HG03575 (cell line): ENCODE measurements around the gene BHLHA15.
A peak's percentile ranks its signal among the peaks of the same experiment; 100 is the strongest.

ENCODE experiments used
- ATAC-seq: cut with Tn5 transposase; IDR thresholded peaks from one replicate; pipeline ENCODE4 v1.9.1; 2021; ENCODE audit not compliant: unreplicated experiment, insufficient number of reproducible peaks, low FRiP score; ENCODE audit errors: extremely low read depth

The BHLHA15 gene

DNA sequence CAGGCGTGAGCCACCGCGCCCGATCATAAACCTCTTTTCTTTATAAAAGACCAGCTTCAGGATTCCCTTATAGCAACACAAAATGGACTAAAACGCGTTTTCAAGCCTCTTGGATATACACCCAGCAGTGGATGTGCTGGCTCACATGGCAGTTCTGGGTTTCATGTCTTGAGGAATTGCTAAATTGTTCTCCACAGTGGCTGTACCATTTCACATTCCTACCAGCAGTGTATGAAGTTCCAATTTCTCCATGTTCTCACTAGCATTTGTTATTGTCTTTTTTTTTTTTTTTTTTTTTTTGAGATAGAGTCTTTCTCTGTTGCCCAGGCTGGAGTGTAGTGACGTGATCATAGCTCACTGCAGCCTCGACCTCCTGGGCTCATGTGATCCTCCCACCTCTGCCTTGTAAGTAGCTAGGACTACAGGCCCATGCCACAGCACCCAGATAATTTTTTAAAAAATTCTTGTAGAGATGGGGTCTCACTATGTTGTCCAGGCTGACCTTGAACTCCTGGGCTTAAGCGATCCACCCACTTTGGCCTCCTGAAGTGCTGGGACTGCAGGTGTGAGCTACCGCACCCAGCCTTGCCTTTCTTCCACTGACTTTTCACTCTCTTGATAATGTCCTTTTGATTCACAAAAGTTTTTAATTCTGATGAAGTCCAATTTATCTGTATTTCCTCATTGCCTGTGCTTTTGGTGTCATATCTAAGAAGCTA is 23.3 kb downstream of the BHLHA15 start:
- no peak for ATAC-seq

DNA sequence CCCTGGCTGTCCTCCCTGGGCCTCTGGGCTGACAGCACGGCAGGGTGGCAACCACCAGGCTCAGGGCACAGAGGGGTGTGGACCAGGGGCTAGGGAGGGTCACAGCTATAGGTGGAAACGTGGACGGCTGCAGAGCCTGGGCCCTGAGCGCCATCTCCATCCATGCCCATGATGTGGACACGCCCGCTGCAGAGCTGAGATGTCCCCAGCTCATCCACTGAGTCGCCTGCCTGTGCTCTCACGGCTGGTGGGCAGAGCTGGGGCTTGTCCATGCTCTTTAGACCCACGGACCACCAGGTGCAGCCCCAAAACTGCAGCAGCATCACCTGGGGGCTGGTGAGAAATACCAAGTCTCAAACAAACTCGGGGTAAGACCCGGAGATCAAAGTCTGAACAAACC is 24.7 kb downstream of the BHLHA15 start:
- ATAC-seq, result no peak

- no peak for ATAC-seq
These were observed 25.3 kb downstream of the BHLHA15 start for GRCh38 chr7:98236355-98237185.

DNA sequence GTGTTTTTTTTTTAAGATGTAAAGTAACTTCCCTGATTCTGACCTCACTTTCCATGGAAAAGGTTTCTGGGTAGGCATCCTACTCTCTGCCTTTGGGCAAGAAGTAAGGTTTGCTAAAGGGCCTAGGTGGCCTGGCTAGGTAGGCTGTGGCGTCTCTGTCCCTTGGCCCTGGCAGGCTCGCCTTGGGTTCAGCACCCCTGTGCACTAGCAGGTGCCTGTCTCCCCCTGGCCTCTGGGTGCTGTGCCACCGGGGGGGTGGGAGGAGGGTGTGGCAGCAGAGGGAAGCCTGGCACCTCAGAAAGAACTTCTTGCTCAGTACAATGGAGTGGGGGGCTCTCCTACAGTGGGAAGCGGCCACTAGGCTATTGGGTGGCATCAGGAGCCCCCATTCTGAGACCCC is 26.8 kb downstream of the BHLHA15 start:
- ATAC-seq, result no peak

- ATAC-seq, result no peak
These were observed 27.7 kb downstream of the BHLHA15 start for GRCh38 chr7:98238976-98239375.

DNA sequence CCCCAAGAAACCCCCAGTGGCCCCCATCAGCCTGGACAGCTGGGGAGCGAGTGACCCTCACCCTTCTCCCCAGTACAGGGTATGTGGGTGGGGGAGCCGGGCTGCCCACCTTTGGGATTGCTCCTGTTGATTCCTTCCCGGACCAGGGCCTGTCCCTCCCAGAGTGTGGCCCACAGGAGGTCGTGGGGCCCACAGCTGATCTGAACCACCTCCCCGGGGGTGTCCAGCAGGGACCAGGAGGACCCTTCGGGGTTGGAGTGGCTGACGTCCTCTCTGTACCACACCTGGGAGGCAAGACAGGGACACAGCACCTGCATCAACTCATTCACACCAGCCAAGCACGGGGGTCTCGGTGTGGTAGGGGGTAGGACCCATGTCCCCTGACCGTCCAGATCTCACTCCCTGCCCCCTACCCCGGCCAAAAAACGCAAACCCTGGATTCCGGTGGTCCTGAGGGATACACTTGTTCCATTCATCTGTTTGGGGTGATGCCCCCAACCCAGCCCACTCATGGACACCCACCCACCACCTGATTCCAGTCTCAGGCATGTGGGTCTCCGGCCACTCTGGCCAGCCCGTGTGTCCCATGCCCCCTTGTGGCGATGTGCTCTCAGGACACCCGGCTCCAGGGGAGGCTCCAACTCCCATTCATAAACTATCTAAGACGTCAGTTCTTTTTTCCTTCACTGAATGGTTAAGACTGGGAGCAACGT is 29.9 kb downstream of the BHLHA15 start:
- no peak for ATAC-seq

- ATAC-seq, result no peak
These were observed 30.5 kb downstream of the BHLHA15 start for GRCh38 chr7:98241674-98242241.

- no peak for ATAC-seq
These were observed 31.1 kb downstream of the BHLHA15 start for GRCh38 chr7:98242342-98242741.

DNA sequence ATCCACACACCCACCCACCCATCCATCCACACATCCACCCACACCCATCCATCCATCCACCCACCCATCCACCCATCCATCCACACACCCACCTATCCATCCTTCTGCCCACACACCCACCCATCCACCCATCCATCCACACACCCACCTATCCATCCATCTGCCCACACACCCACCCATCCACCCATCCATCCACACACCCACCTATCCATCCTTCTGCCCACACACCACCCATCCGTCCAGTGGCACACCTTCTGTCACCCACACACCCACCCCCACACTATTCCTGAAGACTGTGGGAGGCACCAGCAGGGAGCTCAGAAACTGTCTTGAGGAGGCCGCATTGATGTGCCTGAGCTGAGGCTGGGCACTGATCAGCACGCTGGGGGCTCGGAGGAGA is 31.7 kb downstream of the BHLHA15 start:
- no peak for ATAC-seq

DNA sequence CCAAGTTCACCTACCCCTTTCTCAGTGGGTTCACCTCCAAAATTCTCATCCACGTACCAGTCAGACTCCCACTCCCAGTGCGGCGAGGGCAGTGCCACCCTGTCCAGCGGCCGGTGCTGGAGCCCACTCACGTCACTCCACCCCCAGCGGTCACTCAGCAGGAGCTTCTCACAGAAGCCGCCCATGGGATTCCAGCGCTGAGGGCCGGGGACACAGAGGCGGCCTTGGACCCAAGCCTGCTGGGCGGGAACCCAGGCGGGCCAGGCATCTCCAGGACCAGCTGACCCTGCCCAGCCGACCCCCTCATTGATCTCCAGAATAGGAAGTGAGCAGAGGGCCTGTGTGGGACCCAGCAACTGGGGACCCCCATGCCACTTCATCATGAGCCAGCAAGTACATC is 33.6 kb downstream of the BHLHA15 start:
- ATAC-seq, result no peak

DNA sequence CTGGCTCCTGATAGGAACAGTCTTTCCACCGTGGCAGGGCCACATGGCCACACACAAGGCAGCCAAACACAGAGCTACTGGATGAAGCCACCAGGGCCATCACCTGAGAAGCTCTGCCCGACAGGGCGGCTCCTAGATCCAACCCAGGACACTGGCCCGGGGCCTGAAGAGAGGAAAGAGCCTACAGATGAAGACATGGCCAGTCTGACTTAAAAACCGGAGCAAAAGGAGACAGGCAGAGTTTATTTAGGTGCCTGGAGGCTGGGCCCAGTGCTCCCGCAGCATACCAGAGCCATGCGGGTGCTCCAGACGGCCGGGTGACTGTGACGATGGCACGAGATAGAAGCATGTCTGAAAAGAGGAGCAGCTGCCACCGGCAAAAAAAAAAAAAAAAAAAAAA is 36.9 kb downstream of the BHLHA15 start:
- ATAC-seq, result no peak

- ATAC-seq, result no peak
These were observed 37.9 kb downstream of the BHLHA15 start for GRCh38 chr7:98249106-98249505.

DNA sequence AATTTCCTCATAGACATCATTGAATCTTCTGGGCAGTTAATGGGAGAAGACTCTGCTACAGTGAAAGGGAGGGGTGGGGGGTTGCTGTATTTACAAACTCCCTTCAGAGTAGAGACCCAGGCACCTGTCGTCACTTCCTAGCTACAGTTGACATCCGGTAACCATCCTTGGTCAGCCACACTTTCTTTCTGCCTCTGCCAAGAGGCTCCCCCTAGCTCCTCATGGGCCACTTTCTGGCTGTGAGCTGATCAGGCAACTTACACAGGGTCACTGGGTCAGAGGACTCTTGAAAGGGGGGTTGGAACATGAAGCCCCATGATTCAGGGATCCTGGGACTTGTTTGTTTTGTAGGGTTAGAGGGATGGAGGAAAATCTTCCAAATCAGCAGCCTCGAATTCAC is 39.5 kb downstream of the BHLHA15 start:
- no peak for ATAC-seq

DNA sequence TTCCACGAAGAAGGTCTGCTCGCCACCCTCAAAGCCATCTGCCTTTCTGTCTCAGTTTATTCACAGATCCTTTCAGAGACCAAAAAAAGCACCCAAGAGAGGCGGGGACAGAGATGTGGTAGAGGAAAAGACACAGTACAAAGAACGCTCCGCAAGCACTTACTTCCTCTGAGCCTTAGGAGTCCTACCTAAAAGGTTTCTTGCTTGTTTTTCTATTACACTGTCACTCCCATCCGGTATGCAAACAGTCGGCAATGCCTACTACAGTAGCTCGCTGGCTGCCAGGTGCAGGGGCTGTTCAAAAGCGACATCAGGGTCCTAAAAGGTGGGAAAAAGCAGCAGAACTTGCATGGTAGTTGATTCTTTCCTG is 40.0 kb downstream of the BHLHA15 start:
- ATAC-seq, result peak; percentile 24

- peak; percentile 78 for ATAC-seq
These were observed 40.6 kb downstream of the BHLHA15 start, which contains the start of gene TECPR1 for GRCh38 chr7:98251601-98252424. TECPR1 (minus strand) TSS chr7:98252232; CDS start chr7:98246146, 6,086 bp downstream.

DNA sequence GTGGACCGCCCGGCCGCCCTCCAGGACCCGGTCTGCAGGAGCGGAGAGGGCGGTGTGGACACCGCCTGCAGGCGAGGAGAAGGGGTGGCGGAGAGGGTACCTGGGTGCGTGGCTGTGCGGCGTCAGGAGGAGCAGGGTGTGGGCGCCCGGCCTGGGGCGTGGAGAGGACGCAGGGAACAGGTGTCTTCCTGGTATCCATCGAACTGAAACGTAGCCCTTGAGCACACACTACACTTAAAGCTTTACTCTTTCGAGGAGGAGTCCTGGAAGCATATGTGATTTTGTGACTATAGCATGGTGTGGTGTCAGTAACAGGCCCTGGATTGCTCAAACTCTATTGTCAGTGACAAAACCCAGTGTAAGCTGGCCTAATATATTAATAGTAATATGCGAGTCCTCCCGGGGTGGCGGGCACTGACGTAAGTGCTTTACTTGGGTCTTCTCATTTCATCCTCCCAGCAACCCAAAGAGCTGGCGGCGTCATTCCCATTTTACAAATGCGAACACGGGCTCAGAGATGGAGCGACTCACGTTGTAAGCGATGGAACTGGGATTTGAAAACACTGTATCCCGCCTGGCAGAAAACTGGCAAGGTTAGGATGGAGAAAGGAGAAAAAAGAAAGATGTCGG is 41.3 kb downstream of the BHLHA15 start:
- no peak for ATAC-seq

- no peak for ATAC-seq
These were observed 43.3 kb downstream of the BHLHA15 start for GRCh38 chr7:98254516-98254915.

- no peak for ATAC-seq
These were observed 43.8 kb downstream of the BHLHA15 start for GRCh38 chr7:98254951-98255610.
